Activated CD4-positive, alpha-beta T cell treated with anti-CD3 and anti-CD28 coated beads, Interleukin-2, amount 50 U/mL, for 16 hours (primary cell): ENCODE results near the gene RAB31.
"Not testable (repeated sequence)": the region's sequence is repeated elsewhere in the genome, so short reads cannot be mapped to it uniquely, and the experiment has no call there.

ENCODE experiments used
- DNase-seq: peaks from one replicate; pipeline ENCODE4 v3.0.0-alpha.2; 2020

The RAB31 gene

GRCh38 chr18:9764011-9764481 is 55.9 kb downstream of the RAB31 start:
- no peak for DNase-seq

DNA sequence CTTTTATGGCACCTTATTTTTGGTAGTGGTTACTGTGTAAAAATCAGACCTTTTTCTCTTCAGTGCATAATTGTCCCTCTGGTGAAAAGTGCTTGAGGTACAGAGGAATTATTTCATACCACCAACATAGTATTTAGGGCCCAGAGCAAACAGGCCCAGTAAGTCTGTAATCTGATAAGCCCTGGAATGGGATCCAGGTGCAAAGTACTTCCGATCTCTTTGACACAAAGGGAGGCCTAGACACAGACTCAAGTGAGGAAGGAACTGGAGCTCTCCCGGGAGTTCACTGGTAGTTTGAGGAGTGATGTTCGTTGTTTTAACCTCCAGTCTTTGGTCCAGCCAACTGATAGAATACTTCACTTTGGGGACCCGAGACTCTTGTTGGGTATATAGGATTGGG is 57.4 kb downstream of the RAB31 start:
- DNase-seq: no peak

- DNase-seq: no peak
Measured at GRCh38 chr18:9766076-9766481, 58.0 kb downstream of the RAB31 start.

DNA sequence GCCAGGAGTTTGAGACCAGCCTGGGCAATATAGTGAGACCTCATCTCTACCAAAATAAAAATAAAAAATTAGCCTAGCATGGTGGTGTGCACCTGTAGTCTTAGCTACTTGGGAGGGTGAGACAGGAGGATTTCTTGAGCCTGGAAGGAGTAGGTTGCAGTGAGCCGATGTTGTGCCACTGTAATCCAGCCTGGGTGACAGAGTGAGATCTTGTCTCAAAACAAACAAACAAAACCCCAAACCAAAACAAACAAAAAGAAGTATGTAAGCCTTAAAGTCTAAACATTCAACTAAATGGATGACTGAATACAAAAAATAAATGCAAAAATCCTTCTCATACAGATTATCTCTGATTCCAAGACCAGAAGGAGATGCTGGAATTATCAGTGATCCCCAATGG is 58.6 kb downstream of the RAB31 start:
- DNase-seq: no peak

GRCh38 chr18:9768071-9768691 is 60.1 kb downstream of the RAB31 start:
- DNase-seq: not testable (repeated sequence)

GRCh38 chr18:9770111-9770510 is 62.0 kb downstream of the RAB31 start:
- DNase-seq: not testable (repeated sequence)

DNA sequence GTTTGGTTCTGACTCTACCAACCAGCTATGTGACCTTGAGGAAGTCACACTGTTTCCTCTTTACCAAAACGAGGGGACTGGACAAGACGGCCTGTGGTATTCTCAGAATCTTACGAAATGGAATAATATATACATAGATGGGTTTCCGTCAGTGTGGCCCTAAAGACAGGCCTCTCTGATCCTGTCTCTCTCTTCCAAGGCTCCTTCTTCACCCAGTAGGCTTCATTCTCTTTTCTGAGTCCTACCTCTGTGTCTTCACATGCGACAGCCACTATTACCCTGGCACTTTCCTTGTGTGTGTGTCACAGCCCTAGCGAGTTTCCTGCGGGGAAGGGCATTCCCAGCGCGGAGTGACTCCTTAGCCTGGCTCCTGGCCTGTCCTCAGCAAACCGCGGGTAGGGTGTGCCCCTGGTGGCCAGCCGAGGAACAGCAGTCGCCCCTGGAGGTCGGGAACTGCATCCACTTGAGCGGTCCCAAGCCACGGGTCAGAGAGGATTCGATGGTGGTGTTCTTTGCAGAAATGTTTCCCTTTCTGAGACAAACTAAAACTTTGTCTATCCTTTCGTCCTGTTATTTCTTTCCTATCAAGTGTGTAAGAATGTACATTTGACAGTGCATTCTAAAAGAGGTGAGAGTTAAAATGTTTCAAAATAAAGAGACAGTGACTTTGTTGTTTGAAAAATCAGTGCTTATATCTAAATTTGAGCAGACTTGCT is 63.3 kb downstream of the RAB31 start:
- DNase-seq: peak; percentile 62

DNA sequence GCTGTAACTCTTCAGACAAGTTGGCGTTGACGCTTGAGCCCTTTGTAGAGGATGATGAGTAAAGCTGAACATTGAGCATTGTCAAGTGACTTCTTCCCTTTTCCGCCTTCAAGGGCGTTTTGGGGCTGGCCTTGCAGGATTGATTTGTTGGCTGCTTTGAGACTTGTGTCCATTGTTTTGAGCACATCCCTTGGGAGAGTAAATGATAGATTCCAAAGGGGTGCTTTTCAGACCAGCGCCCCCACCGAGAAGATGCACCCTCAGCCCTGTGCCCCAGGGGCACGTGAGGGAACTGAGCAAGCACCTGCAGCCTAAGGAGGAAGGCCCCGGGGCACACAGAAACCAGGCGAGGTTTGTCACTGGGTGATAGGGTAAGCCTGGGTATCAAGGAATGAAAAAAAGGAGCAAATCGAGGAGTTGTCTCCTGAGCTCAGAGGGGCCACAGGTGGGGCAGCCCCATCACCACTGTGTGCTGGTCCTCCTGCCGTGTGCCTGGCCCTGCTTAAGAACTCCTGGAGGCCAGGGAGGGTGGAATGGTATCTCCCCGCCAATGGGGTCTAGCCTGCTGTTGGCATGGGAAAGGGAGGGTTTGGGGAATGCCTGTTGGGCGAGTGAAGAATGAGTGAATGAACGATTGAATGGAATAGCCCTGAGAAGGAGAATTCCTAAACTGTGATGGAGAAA is 64.0 kb downstream of the RAB31 start:
- DNase-seq: no peak

GRCh38 chr18:9772847-9773677 is 65.0 kb downstream of the RAB31 start:
- DNase-seq: no peak

DNA sequence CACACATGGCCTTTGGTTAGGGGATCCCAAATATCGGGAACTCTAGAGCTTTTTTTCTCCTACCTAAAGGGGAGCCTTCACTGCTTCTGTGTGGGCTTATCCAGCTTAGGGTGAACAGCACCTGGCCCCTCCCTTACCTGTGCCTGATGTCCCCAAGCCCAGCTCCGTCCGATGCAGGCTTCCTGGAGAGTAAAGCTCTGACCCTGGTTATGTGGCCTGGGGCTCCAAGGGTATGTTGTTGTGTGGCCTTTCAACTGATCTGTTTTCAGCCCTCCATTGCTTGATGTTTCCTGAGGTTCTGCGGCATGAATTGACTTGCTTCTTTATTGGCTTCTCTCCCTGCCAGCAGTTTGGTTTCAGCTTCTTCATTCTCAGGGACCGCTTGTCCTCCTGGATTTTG is 66.0 kb downstream of the RAB31 start:
- DNase-seq: no peak

- no peak for DNase-seq
Measured at GRCh38 chr18:9775178-9775577, 67.1 kb downstream of the RAB31 start.

- DNase-seq: no peak
Measured at GRCh38 chr18:9779630-9780029, 71.5 kb downstream of the RAB31 start.

GRCh38 chr18:9782073-9782857 is 74.2 kb downstream of the RAB31 start:
- DNase-seq: no peak

GRCh38 chr18:9786631-9787030 is 78.5 kb downstream of the RAB31 start:
- no peak for DNase-seq

- DNase-seq: no peak
Measured at GRCh38 chr18:9787036-9787435, 78.9 kb downstream of the RAB31 start.

- DNase-seq: no peak
Measured at GRCh38 chr18:9787712-9788111, 79.6 kb downstream of the RAB31 start.

DNA sequence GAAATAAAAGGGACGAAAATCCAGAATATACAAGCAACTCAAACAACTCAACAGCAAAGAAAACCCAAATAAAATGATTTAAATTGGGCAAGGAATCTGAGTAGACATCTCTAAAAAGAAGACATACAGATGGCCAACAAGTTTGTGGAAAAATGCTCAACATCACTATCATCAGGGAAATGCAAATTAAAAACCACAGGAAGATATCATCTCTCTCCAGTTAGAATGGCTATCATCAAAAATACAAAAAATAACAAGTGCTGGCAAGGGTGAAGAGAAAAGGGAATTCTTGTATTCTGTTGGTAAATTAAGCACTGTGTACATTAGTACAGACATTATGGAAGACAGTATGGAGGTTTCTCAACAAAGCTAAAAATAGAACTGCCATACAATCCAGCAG is 80.0 kb downstream of the RAB31 start:
- DNase-seq: no peak

DNA sequence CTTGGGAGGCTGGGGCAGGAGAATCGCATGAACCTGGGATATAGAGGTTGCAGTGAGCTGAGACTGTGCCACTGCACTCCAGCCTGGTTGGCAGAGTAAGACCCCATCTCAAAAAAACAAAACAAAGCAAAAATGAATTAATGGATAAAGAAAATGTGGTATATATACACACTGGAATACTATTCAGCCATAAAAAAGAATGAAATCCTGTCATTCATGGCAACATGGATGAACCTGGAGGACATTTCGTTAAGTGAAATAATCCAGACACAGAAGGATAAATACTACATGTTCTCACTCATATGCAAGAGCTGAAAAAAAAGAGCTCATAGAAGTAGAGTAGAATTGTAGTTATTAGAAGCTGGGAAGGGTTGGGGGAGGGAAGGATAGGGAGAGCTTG is 80.8 kb downstream of the RAB31 start:
- no peak for DNase-seq

DNA sequence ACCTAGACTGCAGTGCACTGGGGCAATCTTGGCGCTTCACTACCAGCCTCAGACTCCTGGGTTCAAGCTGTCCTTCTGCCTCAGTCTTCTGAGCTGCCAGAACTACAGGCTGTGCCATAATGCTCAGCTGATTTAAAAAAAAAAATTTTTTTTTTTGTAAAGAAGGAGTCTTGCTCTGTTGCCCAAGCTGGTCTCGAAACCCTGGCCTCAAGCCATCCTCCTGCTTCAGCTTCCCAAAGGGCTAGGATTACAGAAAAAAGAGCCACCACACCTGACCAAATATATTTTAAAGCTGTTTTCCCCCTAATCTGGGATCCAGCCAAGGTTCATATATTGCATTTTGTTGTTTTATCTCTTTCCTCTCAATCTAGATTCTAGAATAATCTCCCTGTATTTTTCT is 82.2 kb downstream of the RAB31 start:
- no peak for DNase-seq

DNA sequence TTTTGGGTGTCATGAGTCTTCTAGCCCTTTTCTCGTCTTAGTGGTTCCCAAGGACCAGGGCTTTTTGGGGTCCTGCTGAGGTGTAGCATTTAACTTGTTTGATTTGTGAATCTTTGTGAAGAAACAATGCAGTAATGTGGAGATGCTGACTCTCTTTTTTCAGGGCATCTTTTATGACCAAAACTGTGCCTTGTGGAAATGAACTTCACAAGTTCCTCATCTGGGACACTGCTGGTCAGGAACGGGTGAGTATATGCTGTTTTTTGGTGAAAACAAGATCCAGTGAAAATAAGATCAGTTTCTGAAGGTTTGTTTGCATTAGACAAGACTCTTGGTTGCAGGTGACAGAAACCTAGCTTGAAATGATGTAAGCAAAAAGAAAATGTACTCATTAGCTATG is 83.9 kb downstream of the RAB31 start:
- no peak for DNase-seq

GRCh38 chr18:9792565-9793245 is 84.6 kb downstream of the RAB31 start:
- peak; percentile 22 for DNase-seq

DNA sequence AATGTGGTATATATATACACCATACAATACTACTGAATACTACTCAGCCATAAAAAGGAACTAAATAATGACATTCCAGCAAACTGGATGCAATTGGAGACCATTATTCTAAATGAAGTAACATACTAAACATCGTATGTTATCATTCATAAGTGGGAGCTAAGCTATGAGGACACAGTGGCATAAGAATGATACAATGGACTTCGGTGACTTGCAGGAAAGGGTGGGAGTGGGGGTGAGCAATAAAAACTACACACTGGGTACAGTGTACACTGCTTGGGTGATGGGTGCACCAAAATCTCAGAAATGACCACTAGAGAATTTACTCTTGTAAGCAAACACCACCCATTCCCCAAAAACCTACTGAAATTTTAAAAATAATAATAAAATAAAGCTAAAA is 87.9 kb downstream of the RAB31 start:
- DNase-seq: no peak
